Colon (tissue), 2 donors: ENCODE measurements around the gene RASAL1.

ENCODE experiments used
- FAIRE-seq: peaks from 2 replicates; lab custom pipeline; 2012; peaks lifted over from hg19 to GRCh38; lab: Jason Lieb, UNC
- donor health status: control.
- donor health status: control.

The RASAL1 gene

GRCh38 chr12:113135178-113136127 lies at the start of gene RASAL1:
Gene RASAL1 (minus strand): TSS chr12:113135761. CDS start chr12:113135462, 299 bp downstream.
- FAIRE-seq: no peak

GRCh38 chr12:113184900-113185179 lies 49.3 kb upstream of the RASAL1 start:
- no peak for FAIRE-seq

- FAIRE-seq: no peak
These were observed 48.7 kb upstream of the RASAL1 start for GRCh38 chr12:113184098-113184899.

- FAIRE-seq: no peak
These were observed 47.5 kb upstream of the RASAL1 start for GRCh38 chr12:113183030-113183589.

GRCh38 chr12:113181975-113182374 lies 46.4 kb upstream of the RASAL1 start:
- no peak for FAIRE-seq

- no peak for FAIRE-seq
These were observed 44.8 kb upstream of the RASAL1 start for GRCh38 chr12:113180333-113180732.

GRCh38 chr12:113179023-113179422 lies 43.5 kb upstream of the RASAL1 start:
- FAIRE-seq: no peak

GRCh38 chr12:113174461-113175384 lies 39.2 kb upstream of the RASAL1 start:
- no peak for FAIRE-seq

GRCh38 chr12:113173081-113173698 lies 37.6 kb upstream of the RASAL1 start:
- no peak for FAIRE-seq

- no peak for FAIRE-seq
These were observed 36.6 kb upstream of the RASAL1 start for GRCh38 chr12:113172185-113172584.

- FAIRE-seq: no peak
These were observed 36.0 kb upstream of the RASAL1 start for GRCh38 chr12:113171543-113171942.

GRCh38 chr12:113170926-113171325 lies 35.4 kb upstream of the RASAL1 start:
- no peak for FAIRE-seq

GRCh38 chr12:113170457-113170856 lies 34.9 kb upstream of the RASAL1 start:
- no peak for FAIRE-seq

GRCh38 chr12:113169697-113170096 lies 34.1 kb upstream of the RASAL1 start:
- no peak for FAIRE-seq

- FAIRE-seq: no peak
These were observed 32.3 kb upstream of the RASAL1 start for GRCh38 chr12:113167868-113168267.

- no peak for FAIRE-seq
These were observed 30.2 kb upstream of the RASAL1 start for GRCh38 chr12:113165521-113166450.

GRCh38 chr12:113164014-113164413 lies 28.5 kb upstream of the RASAL1 start:
- FAIRE-seq: no peak

- FAIRE-seq: no peak
These were observed 27.4 kb upstream of the RASAL1 start for GRCh38 chr12:113163030-113163360.

- FAIRE-seq: no peak
These were observed 26.8 kb upstream of the RASAL1 start for GRCh38 chr12:113162102-113163029.
